ENCODE results near the gene HARS2.
"Not testable (repeated sequence)": the region's sequence is repeated elsewhere in the genome, so short reads cannot be mapped to it uniquely, and the experiment has no call there.

HARS2 gene

GRCh38 chr5:140690941-140691924, at the start of gene HARS2, which contains the start of gene HARS1:
TSS of gene HARS2 (plus strand) at chr5:140691455. CDS start at chr5:140691649, 194 bp downstream.
TSS of gene HARS1 (minus strand) at chr5:140691370. CDS start at chr5:140691304, 66 bp downstream.
- peak; percentile 83 for DNase-seq

- DNase-seq, result no peak
Measured at GRCh38 chr5:140641716-140642115, 49.5 kb upstream of the HARS2 start.

GRCh38 chr5:140642718-140643117, 48.5 kb upstream of the HARS2 start:
- no peak for DNase-seq

- DNase-seq, result no peak
Measured at GRCh38 chr5:140647042-140647419, 44.2 kb upstream of the HARS2 start.

GRCh38 chr5:140658870-140659269, 32.4 kb upstream of the HARS2 start:
- no peak for DNase-seq

- not testable (repeated sequence) for DNase-seq
Measured at GRCh38 chr5:140660371-140660770, 30.9 kb upstream of the HARS2 start.

- no peak for DNase-seq
Measured at GRCh38 chr5:140664030-140664358, 27.3 kb upstream of the HARS2 start.

- peak; percentile 96 for DNase-seq
Measured at GRCh38 chr5:140664359-140665119, 26.7 kb upstream of the HARS2 start, which contains the start of gene WDR55. TSS of gene WDR55 (plus strand) at chr5:140664904. CDS start at chr5:140664913, 9 bp downstream.

GRCh38 chr5:140671035-140671434, 20.2 kb upstream of the HARS2 start:
- DNase-seq, result not testable (repeated sequence)

- no peak for DNase-seq
Measured at GRCh38 chr5:140671472-140672125, 19.7 kb upstream of the HARS2 start.

- no peak for DNase-seq
Measured at GRCh38 chr5:140672455-140673186, 18.6 kb upstream of the HARS2 start.

- no peak for DNase-seq
Measured at GRCh38 chr5:140673187-140673976, 17.9 kb upstream of the HARS2 start, which contains the start of gene DND1. TSS of gene DND1 (minus strand) at chr5:140673576. CDS start at chr5:140673542, 34 bp downstream.

- DNase-seq, result no peak
Measured at GRCh38 chr5:140674211-140674610, 17.0 kb upstream of the HARS2 start.

GRCh38 chr5:140674629-140675028, 16.6 kb upstream of the HARS2 start:
- no peak for DNase-seq

- no peak for DNase-seq
Measured at GRCh38 chr5:140677947-140678346, 13.3 kb upstream of the HARS2 start.

GRCh38 chr5:140678993-140679392, 12.3 kb upstream of the HARS2 start:
- no peak for DNase-seq

- DNase-seq, result no peak
Measured at GRCh38 chr5:140690376-140690932, 801 bp upstream of the HARS2 start.

- no peak for DNase-seq
Measured at GRCh38 chr5:140694276-140694675, 3.0 kb downstream of the HARS2 start.

GRCh38 chr5:140696891-140697492, 5.7 kb downstream of the HARS2 start:
- no peak for DNase-seq

All from stimulated activated naive CD4-positive, alpha-beta T cell treated with Interleukin-2 at 50 U/mL for 16 hours (primary cell).